GM12878 (cell line): Measurements from ENCODE around the gene NMB. TPM values are rescaled to one million over a fixed set of nuclear protein-coding genes. Genes with fewer than 3 reads are reported as not detected.

Source experiments
- BACH1 ChIP-seq: fragments of 450-650 bp; IDR thresholded peaks from 2 replicates; pipeline ENCODE4 v1.6.1; 2017; ENCODE audit warnings: mild to moderate bottlenecking, borderline replicate concordance
- CEBPB ChIP-seq, 2 experiments: fragments of 150-350 bp in 1 of 2; IDR thresholded peaks; 2 replicates each; pipeline ENCODE4 v1.6.1; 2012 to 2014; ENCODE audit warnings: low read depth in 2 of 2, low read length in 2 of 2, borderline replicate concordance in 1 of 2, inconsistent platforms in 1 of 2
- DPF2 ChIP-seq: fragments of 450-650 bp; IDR thresholded peaks from 2 replicates; pipeline ENCODE4 v1.6.1; 2017; ENCODE audit warnings: mild to moderate bottlenecking
- HDAC2 ChIP-seq: fragments of 200-600 bp; sonication (generic); IDR thresholded peaks from 2 replicates; pipeline ENCODE4 v1.6.1; 2017
- HDAC6 ChIP-seq: fragments of 200-600 bp; sonication (generic); IDR thresholded peaks from one replicate; pipeline ENCODE4 v1.8.0; 2017; ENCODE audit warnings: antibody characterized with exemption; ENCODE audit not compliant: unreplicated experiment
- IRF5 ChIP-seq: fragments of 450-650 bp; IDR thresholded peaks from 2 replicates; pipeline ENCODE4 v1.6.1; 2017; ENCODE audit warnings: borderline replicate concordance
- LARP7 ChIP-seq: fragments of 450-650 bp; IDR thresholded peaks from 2 replicates; pipeline ENCODE4 v1.6.1; 2017; ENCODE audit warnings: mild to moderate bottlenecking
- MEF2A ChIP-seq: IDR thresholded peaks from 2 replicates; pipeline ENCODE4 v1.6.1; 2011; ENCODE audit warnings: low read depth, mild to moderate bottlenecking, low read length, moderate library complexity; ENCODE audit not compliant: insufficient read depth
- MEF2B ChIP-seq: fragments of 450-650 bp; IDR thresholded peaks from 2 replicates; pipeline ENCODE4 v1.6.1; 2018; ENCODE audit warnings: mild to moderate bottlenecking, moderate library complexity; ENCODE audit not compliant: partially characterized antibody, poor library complexity, severe bottlenecking
- NRF1 ChIP-seq: conservative IDR thresholded peaks from 2 replicates; pipeline ENCODE4 v1.6.1; 2011; ENCODE audit warnings: mild to moderate bottlenecking, low read depth, low read length, improper control_type of control experiment
- RAD21 ChIP-seq: IDR thresholded peaks from 2 replicates; pipeline ENCODE4 v1.6.1; 2011; ENCODE audit warnings: mild to moderate bottlenecking, low read depth, low read length, moderate library complexity; ENCODE audit not compliant: insufficient read depth
- RELA ChIP-seq: fragments of 450-650 bp; IDR thresholded peaks from 2 replicates; pipeline ENCODE4 v1.8.0; 2014; ENCODE audit warnings: borderline replicate concordance; ENCODE audit not compliant: partially characterized antibody
- RELB ChIP-seq: fragments of 450-650 bp; IDR thresholded peaks from 2 replicates; pipeline ENCODE4 v1.6.1; 2017; ENCODE audit warnings: low read depth, mild to moderate bottlenecking, moderate library complexity
- SMARCA5 ChIP-seq: fragments of 450-650 bp; IDR thresholded peaks from 2 replicates; pipeline ENCODE4 v1.6.1; 2017; ENCODE audit warnings: mild to moderate bottlenecking
- SMC3 ChIP-seq: IDR thresholded peaks from 2 replicates; pipeline ENCODE4 v1.6.1; 2011; ENCODE audit warnings: low read length, improper control_type of control experiment, borderline replicate concordance
- SREBF1 ChIP-seq: IDR thresholded peaks from 2 replicates; pipeline ENCODE4 v1.6.1; 2012; ENCODE audit warnings: mild to moderate bottlenecking, low read length
- SRF ChIP-seq, 2 experiments: IDR thresholded peaks; 2 replicates each; pipeline ENCODE4 v1.6.1; 2011; ENCODE audit warnings: low read depth in 2 of 2, low read length in 2 of 2, mild to moderate bottlenecking in 1 of 2, moderate library complexity in 1 of 2
- SUZ12 ChIP-seq: fragments of 200-600 bp; sonication (generic); IDR thresholded peaks from one replicate; pipeline ENCODE4 v1.6.1; 2018; ENCODE audit warnings: antibody characterized with exemption, mild to moderate bottlenecking; ENCODE audit not compliant: unreplicated experiment
- USF1 ChIP-seq: IDR thresholded peaks from 2 replicates; pipeline ENCODE4 v1.6.1; 2011; ENCODE audit warnings: borderline replicate concordance, low read depth, mild to moderate bottlenecking, moderate library complexity, mixed read lengths, low read length; ENCODE audit not compliant: insufficient read depth; ENCODE audit errors: extremely low read length
- YY1 ChIP-seq: IDR thresholded peaks from 2 replicates; pipeline ENCODE4 v1.6.1; 2011; ENCODE audit warnings: low read depth, mild to moderate bottlenecking, low read length
- polyA plus RNA-seq, 11 experiments: library from polyadenylated mRNA; depleted of rRNA in 4 of 11; unstranded in 6 of 11; stranded (reverse) in 5 of 11; fragments of >200 nt; fragmentation: Nextera tagmentation in 4 of 11; fragmentation: Illumina TruSeq in 1 of 11; extraction: Ambion mirVana in 4 of 11; extraction: Trizol in 1 of 11; gene quantifications; 1 replicate in 1 of 11; 2 replicates in 10 of 11; pipeline versions ENCODE4 v1.2.1 to v1.2.3, GENCODE V29; 2011 to 2016; ENCODE audit warnings: inconsistent platforms in 2 of 11, missing spikeins in 2 of 11, low read depth in 1 of 11
- total RNA-seq, 4 experiments: library from RNA; depleted of rRNA in 3 of 4; stranded (reverse); fragments of >200 nt in 3 of 4; fragmentation: Illumina TruSeq in 1 of 4; extraction: Trizol in 1 of 4; gene quantifications; 2 replicates each; pipeline versions ENCODE4 v1.2.1 to v1.2.3, GENCODE V29; 2013 to 2021
- TF ChIP-seq, protein P1 (sequence below): fragments of 450-650 bp; formaldehyde crosslinking; IDR thresholded peaks from 2 replicates; pipeline ENCODE4 v1.4.0; 2020; ENCODE audit warnings: mild to moderate bottlenecking, moderate library complexity
- TF ChIP-seq, protein P2 (sequence below): IDR thresholded peaks from 2 replicates; pipeline ENCODE4 v1.6.1; 2011; ENCODE audit warnings: low read depth, mild to moderate bottlenecking, low read length, moderate library complexity, borderline replicate concordance; ENCODE audit errors: extremely low read depth

NMB gene
- total and polyA plus RNA-seq, 10 of the 15 experiments (the other 5 are each of a cell fraction or from before 2014, with no cell fraction given): 0.32 to 4.1 (median 1.6) TPM

DNA sequence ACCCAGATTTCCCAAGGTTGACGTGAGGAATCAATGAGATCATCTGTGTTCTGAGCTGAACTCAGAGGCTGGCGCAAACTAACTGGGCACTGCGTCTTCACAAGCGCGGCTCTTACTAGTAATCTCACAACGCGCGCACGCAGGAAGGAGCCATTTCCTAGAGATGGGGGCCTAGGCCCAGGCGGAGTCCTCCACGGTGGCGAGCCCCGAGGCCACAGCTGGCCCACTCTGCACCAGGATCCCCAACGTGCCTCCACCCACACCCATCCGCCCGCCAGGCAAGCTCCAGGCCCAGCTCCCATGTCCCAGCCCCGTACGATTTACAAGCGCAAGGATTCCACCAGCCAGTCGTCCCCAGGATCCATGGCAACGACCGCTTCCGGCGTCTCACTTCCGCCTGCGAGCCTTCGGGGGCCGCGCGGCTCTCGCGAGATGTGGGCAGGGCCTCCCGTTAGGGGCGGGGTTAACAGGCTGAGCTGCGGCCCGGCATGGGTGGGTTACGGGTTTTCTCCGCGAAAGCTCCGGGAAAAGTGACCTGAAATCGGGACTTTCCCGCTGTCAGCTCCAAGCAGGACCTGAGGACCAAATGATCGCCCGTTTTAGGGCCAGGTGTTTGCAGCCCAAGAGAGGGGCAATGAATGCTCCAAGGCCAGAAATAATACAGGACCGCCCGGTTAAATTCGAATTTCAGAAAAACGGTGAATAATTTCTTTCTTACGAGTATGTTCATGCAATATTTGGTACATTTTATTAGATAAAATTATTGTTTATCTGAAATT lies 3.9 kb downstream of the NMB start, which contains the start of gene WDR73 (continued):
- TF ChIP-seq RAD21: no peak
- peak; percentile 46; the same call in 1 of the 2 replicates for TF ChIP-seq RELB
- no peak for TF ChIP-seq HDAC6
- TF ChIP-seq SRF (IDR thresholded peaks at IDR 0.05; ENCODE audit: low read depth in 2 of 2, low read length in 2 of 2): 0 out of 4 replicates have a peak, but pooled peaks of 1 of the 2 experiments have one; percentile 4
- 0 out of 2 replicates have a peak, but pooled peaks have one; percentile 15 for TF ChIP-seq BACH1
- TF ChIP-seq DPF2: peak; percentile 38; the same call in 1 of the 2 replicates
- no peak for TF ChIP-seq RELA
- TF ChIP-seq NRF1: no peak
- peak; percentile 15; the same call in 1 of the 2 replicates for TF ChIP-seq SMC3
- TF ChIP-seq CEBPB (IDR thresholded peaks at IDR 0.05; ENCODE audit: borderline replicate concordance in 1 of 2, low read depth in 2 of 2, low read length in 2 of 2): no peak
- TF ChIP-seq USF1: no peak
- TF ChIP-seq, protein P1, sequence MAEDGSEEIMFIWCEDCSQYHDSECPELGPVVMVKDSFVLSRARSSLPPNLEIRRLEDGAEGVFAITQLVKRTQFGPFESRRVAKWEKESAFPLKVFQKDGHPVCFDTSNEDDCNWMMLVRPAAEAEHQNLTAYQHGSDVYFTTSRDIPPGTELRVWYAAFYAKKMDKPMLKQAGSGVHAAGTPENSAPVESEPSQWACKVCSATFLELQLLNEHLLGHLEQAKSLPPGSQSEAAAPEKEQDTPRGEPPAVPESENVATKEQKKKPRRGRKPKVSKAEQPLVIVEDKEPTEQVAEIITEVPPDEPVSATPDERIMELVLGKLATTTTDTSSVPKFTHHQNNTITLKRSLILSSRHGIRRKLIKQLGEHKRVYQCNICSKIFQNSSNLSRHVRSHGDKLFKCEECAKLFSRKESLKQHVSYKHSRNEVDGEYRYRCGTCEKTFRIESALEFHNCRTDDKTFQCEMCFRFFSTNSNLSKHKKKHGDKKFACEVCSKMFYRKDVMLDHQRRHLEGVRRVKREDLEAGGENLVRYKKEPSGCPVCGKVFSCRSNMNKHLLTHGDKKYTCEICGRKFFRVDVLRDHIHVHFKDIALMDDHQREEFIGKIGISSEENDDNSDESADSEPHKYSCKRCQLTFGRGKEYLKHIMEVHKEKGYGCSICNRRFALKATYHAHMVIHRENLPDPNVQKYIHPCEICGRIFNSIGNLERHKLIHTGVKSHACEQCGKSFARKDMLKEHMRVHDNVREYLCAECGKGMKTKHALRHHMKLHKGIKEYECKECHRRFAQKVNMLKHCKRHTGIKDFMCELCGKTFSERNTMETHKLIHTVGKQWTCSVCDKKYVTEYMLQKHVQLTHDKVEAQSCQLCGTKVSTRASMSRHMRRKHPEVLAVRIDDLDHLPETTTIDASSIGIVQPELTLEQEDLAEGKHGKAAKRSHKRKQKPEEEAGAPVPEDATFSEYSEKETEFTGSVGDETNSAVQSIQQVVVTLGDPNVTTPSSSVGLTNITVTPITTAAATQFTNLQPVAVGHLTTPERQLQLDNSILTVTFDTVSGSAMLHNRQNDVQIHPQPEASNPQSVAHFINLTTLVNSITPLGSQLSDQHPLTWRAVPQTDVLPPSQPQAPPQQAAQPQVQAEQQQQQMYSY (CRISPR knock-in tag): no peak
- no peak for TF ChIP-seq SREBF1
- no peak for TF ChIP-seq HDAC2
- TF ChIP-seq, protein P2, sequence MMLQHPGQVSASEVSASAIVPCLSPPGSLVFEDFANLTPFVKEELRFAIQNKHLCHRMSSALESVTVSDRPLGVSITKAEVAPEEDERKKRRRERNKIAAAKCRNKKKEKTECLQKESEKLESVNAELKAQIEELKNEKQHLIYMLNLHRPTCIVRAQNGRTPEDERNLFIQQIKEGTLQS: no peak
- no peak for TF ChIP-seq MEF2B
- TF ChIP-seq YY1: peak; percentile 68
- TF ChIP-seq SMARCA5: 0 out of 2 replicates have a peak, but pooled peaks have one; percentile 21
- TF ChIP-seq IRF5: peak; percentile 91
- TF ChIP-seq LARP7: peak; percentile 76; the same call in 1 of the 2 replicates
- no peak for TF ChIP-seq MEF2A
- TF ChIP-seq SUZ12: no peak
